HEK293T (cell line): ENCODE measurements around the gene TRPC3.

Source experiments
- ARNT ChIP-seq: fragments of 450-650 bp; IDR thresholded peaks from 2 replicates; pipeline ENCODE4 v1.6.1; 2017; ENCODE audit warnings: mild to moderate bottlenecking
- ELF4 ChIP-seq: fragments of 450-650 bp; IDR thresholded peaks from 2 replicates; pipeline ENCODE4 v1.6.1; 2017; ENCODE audit warnings: antibody characterized with exemption
- FOXA1 ChIP-seq: fragments of 450-650 bp; IDR thresholded peaks from 2 replicates; pipeline ENCODE4 v1.6.1; 2016; ENCODE audit warnings: mild to moderate bottlenecking
- FOXM1 ChIP-seq: fragments of 450-650 bp; IDR thresholded peaks from 2 replicates; pipeline ENCODE4 v1.6.1; 2017; ENCODE audit warnings: mild to moderate bottlenecking, borderline replicate concordance
- SUZ12 ChIP-seq: fragments of 450-650 bp; IDR thresholded peaks from 2 replicates; pipeline ENCODE4 v1.6.1; 2016; ENCODE audit warnings: mild to moderate bottlenecking

DNA sequence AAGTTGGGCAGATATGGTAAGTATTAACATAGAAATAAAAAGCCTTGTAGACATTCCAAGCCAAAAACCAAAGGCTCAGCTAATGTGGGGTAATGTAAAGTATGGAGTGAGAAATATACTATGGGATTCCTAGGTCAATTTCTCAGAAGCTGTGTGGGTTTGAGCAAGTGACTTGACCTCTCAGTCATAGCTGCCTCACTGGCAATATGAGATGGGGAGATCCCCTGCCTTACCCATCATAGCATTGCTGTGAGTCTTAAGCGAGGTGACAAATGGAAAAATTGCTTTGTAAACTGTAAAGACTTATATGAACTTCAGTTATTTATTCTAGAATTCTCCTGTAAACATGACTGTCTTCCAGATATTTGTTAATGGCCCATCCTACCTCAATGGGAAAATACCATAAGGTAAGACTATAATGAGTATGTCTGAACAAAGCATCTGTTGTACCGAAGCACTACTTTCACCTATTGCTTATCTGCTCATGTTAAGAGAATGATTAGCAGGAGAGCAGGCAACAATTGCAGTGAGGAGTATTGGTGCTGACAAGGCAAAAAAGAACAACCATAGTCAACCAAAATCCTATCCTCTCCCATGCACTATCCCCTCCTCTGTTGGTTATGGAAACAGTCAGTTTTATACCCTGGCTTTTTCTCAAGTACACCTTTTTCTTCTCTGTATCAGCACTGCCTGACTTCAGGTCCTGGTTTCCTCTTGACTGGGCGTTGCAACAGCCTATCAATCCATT, 44.1 kb upstream of the TRPC3 start:
- TF ChIP-seq ARNT (no peak), SUZ12 (no peak), ELF4 (no peak), FOXA1 (no peak), FOXM1 (no peak)
